ENCODE data around the gene MTRF1L. TPM values are rescaled to one million over a fixed set of nuclear protein-coding genes. Genes with fewer than 3 reads are reported as not detected.

Gene MTRF1L
- total RNA-seq, 1 experiment from 2014 or later, result 26.5 TPM

- Histone ChIP-seq H3K18ac (ENCODE audit: insufficient read length, low read depth, low read length) (no peak overlapping the region), H4K5ac (ENCODE audit: insufficient read length, low read depth, low read length) (no peak overlapping the region), H4K8ac (replicated peaks; ENCODE audit: insufficient read length, low read depth, low read length) (no peak overlapping the region), H3K4me1 (ENCODE audit: insufficient read depth, low read length) (no peaks in the 10 kb centered on the region), H3K9me3 (ENCODE audit: control insufficient read depth, low read depth, low read length) (no peaks in the 10 kb centered on the region), H3K4me2 (ENCODE audit: insufficient read depth, insufficient read length, low read length) (no peak overlapping the region), H2AK5ac (ENCODE audit: insufficient read length, low read length) (no peak overlapping the region), H3K56ac (ENCODE audit: insufficient read length, low read depth, low read length) (no peak overlapping the region), H3K23me2 (ENCODE audit: insufficient read length, low read depth, low read length, poor library complexity, severe bottlenecking) (no peaks in the 10 kb centered on the region), H3K79me1 (ENCODE audit: insufficient read depth, low read depth, low read length, poor library complexity, severe bottlenecking) (no peaks in the 10 kb centered on the region), H2AFZ (ENCODE audit: low read length) (no peak overlapping the region), H3K79me2 (ENCODE audit: insufficient read depth, low read length) (no peaks in the 10 kb centered on the region), H3K4ac (ENCODE audit: low read depth, low read length) (no peak overlapping the region), H3K14ac (ENCODE audit: insufficient read depth, low read length) (no peak overlapping the region), H2BK15ac (ENCODE audit: low read depth, low read length) (no peak overlapping the region), H2BK5ac (ENCODE audit: insufficient read length, low read length) (no peak overlapping the region), H4K20me1 (ENCODE audit: control insufficient read depth, insufficient read depth, insufficient read length) (no peaks in the 10 kb centered on the region), H3K27ac (ENCODE audit: insufficient read length, low read depth, low read length) (no peak overlapping the region), H3K23ac (ENCODE audit: insufficient read length, low read depth, low read length) (no peak overlapping the region), H3K9ac (ENCODE audit: extremely low read depth, insufficient read length, low read length) (no peak overlapping the region), H3T11ph (ENCODE audit: low read length) (no peak overlapping the region), H2BK120ac (ENCODE audit: low read depth, low read length, poor library complexity, severe bottlenecking) (no peak overlapping the region), H3K27me3 (ENCODE audit: insufficient read depth, low read length) (no peaks in the 10 kb centered on the region), H4K91ac (ENCODE audit: insufficient read length, low read depth, low read length) (no peak overlapping the region), H2BK20ac (ENCODE audit: low read depth, low read length, poor library complexity, severe bottlenecking) (no peak overlapping the region), H2BK12ac (ENCODE audit: insufficient read length, low read depth, low read length) (no peak overlapping the region)
- DNase-seq, result no peak
- Mint-ChIP-seq H3K4me3 (no peak overlapping the region), H3K27ac (no peak overlapping the region; a peak in 1 of 7 replicates), H3K9me3 (no peaks in the 10 kb centered on the region), H3K4me1 (no peaks in the 10 kb centered on the region; a peak in 1 of 4 replicates), H3K36me3 (ENCODE audit: insufficient read depth in 1 of 3, low read depth in 3 of 3) (no peaks in the 10 kb centered on the region), H3K27me3 (ENCODE audit: low read depth) (no peaks in the 10 kb centered on the region)
- no peak for TF ChIP-seq CTCF (conservative IDR thresholded peaks at IDR 0.05)
- WGBS (ENCODE audit: extremely low coverage, insufficient read length, low lambda C conversion rate), result no CpG with 5 or more reads among the region's 6 CpGs
Observed at GRCh38 chr6:153012856-153013255, 10.3 kb upstream of the MTRF1L start.

Data from H9 (cell line).